GM19328 (cell line): ENCODE measurements around the gene KAT8.

Source experiments
- ATAC-seq: cut with Tn5 transposase; IDR thresholded peaks from one replicate; pipeline ENCODE4 v1.9.1; 2021; ENCODE audit warnings: mild to moderate bottlenecking, moderate library complexity; ENCODE audit not compliant: unreplicated experiment

Gene KAT8

GRCh38 chr16:31106509-31107464, 10.7 kb upstream of the KAT8 start:
- no peak for ATAC-seq

DNA sequence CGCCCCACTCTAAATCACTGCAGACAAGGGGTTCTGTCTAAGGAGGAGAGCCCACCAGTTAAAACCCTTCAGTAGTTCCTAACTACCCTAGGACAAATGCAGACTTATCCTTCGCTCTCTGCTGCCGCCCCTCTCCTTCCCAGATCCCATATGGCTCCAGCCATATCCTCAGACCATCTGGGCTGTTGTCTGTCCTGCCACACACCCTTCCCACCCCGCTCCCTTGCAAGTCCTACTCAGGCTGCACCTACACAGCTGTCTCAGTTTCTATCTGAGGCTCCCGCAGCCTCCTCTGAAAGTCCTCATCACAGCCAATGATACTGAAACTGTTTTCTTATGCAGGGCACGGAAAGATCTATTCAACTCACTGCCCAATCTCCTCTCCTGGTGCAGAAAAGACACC, 10.0 kb upstream of the KAT8 start:
- no peak for ATAC-seq

GRCh38 chr16:31108035-31108793, 9.2 kb upstream of the KAT8 start, which contains the start of gene BCKDK:
Gene BCKDK, plus strand, starts transcription at chr16:31108386. Its CDS starts 838 bp downstream, at chr16:31109224.
- peak; percentile 84 for ATAC-seq

- no peak for ATAC-seq
Observed at GRCh38 chr16:31108794-31109558, 8.5 kb upstream of the KAT8 start.

- ATAC-seq, result no peak
Observed at GRCh38 chr16:31109622-31110021, 7.8 kb upstream of the KAT8 start.

DNA sequence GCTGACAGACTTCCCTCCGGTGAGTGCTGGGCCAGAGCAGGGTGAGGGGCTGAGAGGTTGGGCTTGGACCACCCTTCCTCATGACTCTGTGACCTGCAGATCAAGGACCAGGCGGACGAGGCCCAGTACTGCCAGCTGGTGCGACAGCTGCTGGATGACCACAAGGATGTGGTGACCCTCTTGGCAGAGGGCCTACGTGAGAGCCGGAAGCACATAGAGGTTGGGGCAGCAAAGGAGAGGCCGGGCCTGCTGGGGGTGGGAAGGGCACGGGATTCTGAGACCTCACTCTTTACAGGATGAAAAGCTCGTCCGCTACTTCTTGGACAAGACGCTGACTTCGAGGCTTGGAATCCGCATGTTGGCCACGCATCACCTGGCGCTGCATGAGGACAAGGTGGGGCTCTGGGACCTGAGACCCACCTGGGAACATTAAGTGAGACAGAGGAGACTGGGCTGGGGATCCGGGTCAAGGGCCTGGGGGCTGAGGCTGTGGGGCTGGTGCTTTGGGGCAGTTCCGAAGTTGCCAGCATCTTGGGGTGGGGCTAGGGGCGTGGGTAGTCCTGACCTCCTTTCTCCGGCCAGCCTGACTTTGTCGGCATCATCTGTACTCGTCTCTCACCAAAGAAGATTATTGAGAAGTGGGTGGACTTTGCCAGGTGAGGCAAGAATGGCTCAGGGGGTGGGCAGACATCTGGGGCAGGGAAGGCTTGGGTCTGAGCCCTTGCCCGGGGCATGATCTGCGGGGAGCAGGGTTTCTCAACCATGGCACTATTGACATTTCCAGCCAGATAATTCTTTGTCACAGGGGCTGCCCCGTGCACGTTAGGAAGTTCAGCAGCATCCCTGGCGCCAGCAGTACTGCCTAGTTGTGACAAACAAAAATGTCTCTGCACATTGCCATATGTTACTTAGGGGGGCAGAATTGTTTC, 7.1 kb upstream of the KAT8 start:
- no peak for ATAC-seq

DNA sequence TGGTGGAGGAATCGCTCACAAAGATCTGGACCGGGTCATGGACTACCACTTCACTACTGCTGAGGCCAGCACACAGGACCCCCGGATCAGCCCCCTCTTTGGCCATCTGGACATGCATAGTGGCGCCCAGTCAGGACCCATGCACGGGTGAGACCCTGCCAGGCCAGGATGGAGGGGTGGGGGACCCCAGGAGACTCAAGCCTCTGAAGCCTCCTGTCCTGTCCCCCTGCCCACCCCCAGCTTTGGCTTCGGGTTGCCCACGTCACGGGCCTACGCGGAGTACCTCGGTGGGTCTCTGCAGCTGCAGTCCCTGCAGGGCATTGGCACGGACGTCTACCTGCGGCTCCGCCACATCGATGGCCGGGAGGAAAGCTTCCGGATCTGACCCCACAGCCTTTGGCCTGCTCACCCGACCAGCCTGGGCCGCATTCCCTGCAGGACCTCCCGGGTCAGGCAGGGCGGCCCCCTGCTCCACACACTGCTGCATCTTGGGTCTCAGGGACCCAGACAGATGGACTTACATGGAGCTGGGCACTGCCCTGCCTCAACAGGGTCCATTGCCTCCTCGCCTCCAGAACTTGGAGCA, 5.5 kb upstream of the KAT8 start:
- ATAC-seq, result no peak

- ATAC-seq, result no peak
Observed at GRCh38 chr16:31112711-31113110, 4.8 kb upstream of the KAT8 start.

- no peak for ATAC-seq
Observed at GRCh38 chr16:31113121-31114120, 4.0 kb upstream of the KAT8 start.

GRCh38 chr16:31114468-31114867, 3.0 kb upstream of the KAT8 start:
- no peak for ATAC-seq

DNA sequence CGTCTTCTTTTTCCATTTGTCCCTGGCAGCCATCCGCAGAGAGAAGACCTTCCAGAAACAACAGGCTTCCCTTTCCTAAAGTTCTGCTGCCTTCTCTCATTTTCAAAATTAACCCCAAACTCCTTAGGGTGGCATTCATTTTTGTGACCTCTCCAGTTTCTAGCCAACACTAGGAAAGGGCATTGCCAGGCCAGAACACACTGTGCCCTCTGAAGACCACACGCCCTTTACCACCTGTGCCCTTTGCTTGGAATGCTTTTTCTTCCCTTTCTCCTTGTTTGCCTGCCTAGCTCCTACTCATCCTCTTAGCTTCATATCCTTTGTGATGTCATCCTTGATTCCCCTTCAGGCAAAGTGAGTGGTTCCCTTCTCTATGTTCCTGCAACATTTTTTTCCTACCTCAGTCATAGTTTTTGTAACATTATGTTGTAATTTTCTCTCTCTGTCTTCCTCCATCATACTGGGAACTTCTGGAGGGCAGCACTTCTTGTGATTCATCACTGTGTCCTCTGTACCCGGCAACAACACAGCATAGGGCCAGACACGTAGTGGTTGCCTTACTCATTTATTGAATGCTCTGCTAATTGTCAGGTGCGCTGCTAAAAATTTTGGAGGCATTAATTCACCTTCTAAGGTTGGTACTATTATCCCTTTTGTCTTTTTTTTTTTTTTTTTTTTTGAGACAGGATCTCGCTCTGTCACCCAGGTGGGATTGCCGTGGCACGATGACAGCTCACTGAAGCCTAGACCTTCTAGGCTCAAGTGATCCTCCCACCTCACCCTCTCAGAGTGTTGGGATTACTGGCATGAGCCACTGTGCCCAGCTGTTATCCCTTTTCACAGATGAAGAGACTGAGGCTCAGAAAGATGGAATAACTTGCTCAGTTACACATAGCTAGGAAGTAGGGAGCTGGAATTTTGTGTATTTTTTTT, 1.0 kb downstream of the KAT8 start:
- no peak for ATAC-seq

GRCh38 chr16:31120129-31120528, 2.7 kb downstream of the KAT8 start:
- ATAC-seq, result no peak

DNA sequence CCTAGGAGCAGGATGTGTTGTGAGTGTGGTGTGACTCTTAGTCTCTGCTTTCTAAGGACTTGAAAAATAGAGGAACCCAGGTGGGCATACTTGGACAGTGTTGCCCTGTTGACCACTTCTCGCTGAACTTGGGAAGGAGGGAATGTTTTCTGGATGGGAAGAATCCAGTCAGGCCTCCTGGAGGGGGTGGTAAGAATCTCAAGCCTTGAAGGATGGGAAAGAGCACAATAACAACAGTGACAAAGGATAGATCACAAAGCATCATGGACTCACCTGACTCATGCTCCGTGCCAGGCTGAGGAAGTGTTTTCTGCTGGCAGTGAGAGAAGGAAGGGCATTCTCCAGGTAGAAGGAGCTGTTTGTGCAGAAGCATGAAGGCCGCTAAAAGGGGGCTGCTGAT, 8.4 kb downstream of the KAT8 start:
- no peak for ATAC-seq

GRCh38 chr16:31127182-31127581, 9.7 kb downstream of the KAT8 start:
- no peak for ATAC-seq

DNA sequence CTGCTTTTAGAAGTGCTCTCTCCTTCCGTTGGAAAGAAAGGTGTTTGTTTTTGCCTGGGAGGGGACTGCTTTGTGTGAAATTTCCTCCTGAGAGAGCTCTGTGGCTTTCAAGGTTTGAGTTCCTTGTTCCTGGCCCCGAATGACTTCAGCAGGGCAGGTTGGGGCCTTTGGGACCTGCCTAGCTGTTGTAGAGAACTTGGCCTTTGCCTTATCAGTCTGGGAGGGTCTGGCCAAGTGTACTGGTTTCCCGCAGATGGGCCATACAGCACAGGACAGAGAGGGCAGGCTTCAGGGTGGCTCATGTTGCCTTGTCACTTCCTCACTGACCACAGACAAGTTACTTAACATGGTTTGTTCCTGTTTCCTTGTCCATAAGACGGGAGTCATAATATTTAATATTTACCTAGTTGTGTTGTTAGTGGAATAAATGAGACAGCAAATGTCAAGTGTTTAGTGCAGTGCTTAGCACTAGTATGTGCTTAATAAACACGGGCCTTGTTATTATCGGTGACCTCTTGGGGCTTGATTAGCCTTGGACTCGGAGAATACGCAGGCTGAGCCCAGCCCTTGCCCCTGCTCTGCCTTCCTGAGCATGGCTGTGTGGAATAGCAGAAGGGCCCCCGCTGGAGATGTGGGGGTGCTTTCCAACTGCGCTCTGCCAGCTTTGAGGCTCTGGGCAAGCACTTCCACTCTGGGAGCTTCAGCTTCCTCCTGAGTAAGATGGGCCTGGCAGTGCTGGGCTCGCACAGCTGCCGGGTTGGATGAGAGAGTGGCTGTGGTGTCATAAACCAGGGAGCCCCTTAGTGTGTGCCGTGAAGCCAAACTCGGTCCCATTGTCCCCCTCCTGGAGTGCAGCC, 11.5 kb downstream of the KAT8 start:
- ATAC-seq, result no peak

DNA sequence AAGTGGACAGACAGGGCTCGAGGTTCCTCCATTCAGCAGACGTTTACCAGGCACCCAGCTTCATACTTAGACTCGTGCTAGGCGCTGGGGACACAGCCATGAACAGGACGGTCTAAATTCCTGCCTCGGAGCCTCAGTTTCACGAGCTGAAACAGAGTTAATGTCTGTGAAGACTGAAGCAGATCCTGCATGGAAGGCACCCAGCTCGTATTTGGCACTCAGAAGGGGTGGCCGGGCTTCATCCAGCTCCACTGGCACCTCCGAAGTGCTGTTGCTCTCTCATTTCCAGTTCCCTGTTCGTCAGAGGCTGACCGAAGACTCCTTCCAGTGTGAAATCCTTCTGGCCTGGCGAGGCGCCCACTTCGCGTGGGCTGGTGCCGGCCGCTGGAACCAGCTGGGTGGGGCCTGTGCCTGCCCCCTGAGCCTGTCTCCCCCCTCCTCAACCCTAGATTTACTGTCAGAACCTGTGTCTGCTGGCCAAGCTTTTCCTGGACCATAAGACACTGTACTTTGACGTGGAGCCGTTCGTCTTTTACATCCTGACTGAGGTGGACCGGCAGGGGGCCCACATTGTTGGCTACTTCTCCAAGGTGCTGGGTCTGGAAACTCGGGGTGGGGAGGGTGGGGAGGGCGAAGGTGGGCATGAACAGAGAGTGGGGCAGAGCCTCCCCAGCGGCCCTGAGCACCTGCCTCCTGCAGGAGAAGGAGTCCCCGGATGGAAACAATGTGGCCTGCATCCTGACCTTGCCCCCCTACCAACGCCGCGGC, 12.3 kb downstream of the KAT8 start:
- ATAC-seq, result no peak
